OCI-LY1 (cell line): Measurements from ENCODE around the gene YTHDC1.

Source experiments
- H2AFZ ChIP-seq: fragments of 200-600 bp; sonication (generic), shearing (Covaris generic); 2 replicates; pipeline ENCODE4 v1.6.0; 2014; ENCODE audit warnings: antibody characterized with exemption, mild to moderate bottlenecking, low read length
- H3F3A ChIP-seq: fragments of 200-600 bp; sonication (generic), shearing (Covaris generic); 2 replicates; pipeline ENCODE4 v1.6.0; 2014; ENCODE audit warnings: mild to moderate bottlenecking, antibody characterized with exemption, low read length, moderate library complexity; ENCODE audit not compliant: insufficient read depth
- H3K27ac ChIP-seq: fragments of 200-600 bp; sonication (generic); 2 replicates; pipeline ENCODE4 v1.5.1; 2014; ENCODE audit warnings: low read length, mixed run types, mild to moderate bottlenecking, low read depth; ENCODE audit not compliant: poor library complexity, severe bottlenecking
- H3K27me3 ChIP-seq: fragments of 200-600 bp; sonication (generic); 2 replicates; pipeline ENCODE4 v1.6.0; 2014; ENCODE audit warnings: antibody characterized with exemption, mild to moderate bottlenecking, low read length, moderate library complexity; ENCODE audit not compliant: insufficient read depth
- H3K36me3 ChIP-seq: fragments of 200-600 bp; sonication (generic); 2 replicates; pipeline ENCODE4 v1.6.1; 2014; ENCODE audit warnings: mild to moderate bottlenecking, antibody characterized with exemption, low read length, moderate library complexity, mixed read lengths; ENCODE audit not compliant: insufficient read depth
- H3K4me1 ChIP-seq: fragments of 200-600 bp; sonication (generic); 2 replicates; pipeline ENCODE4 v1.5.1; 2014; ENCODE audit warnings: mild to moderate bottlenecking, low read length, moderate library complexity; ENCODE audit not compliant: insufficient read depth, severe bottlenecking
- H3K4me2 ChIP-seq: fragments of 200-600 bp; sonication (generic), shearing (Covaris generic); 2 replicates; pipeline ENCODE4 v1.6.1; 2014; ENCODE audit warnings: low read length
- H3K4me3 ChIP-seq: fragments of 200-600 bp; sonication (generic); 2 replicates; pipeline ENCODE4 v1.5.1; 2014; ENCODE audit warnings: low read length, low read depth, mild to moderate bottlenecking, mixed read lengths; ENCODE audit not compliant: poor library complexity, severe bottlenecking
- H3K79me2 ChIP-seq: fragments of 200-600 bp; shearing (Covaris generic); 2 replicates; pipeline ENCODE4 v1.6.1; 2016; ENCODE audit warnings: mixed run types, low read length, mixed read lengths; ENCODE audit not compliant: insufficient read depth
- H3K9ac ChIP-seq: fragments of 200-600 bp; sonication (generic), shearing (Covaris generic); 2 replicates; pipeline ENCODE4 v1.6.1; 2014; ENCODE audit warnings: mild to moderate bottlenecking, low read length, mixed read lengths
- H3K9me2 ChIP-seq: fragments of 200-600 bp; sonication (generic), shearing (Covaris generic); 2 replicates; pipeline ENCODE4 v1.6.1; 2014; ENCODE audit warnings: low read depth, mild to moderate bottlenecking, low read length, mixed read lengths
- H3K9me3 ChIP-seq: fragments of 200-600 bp; shearing (Covaris generic); 2 replicates; pipeline ENCODE4 v1.6.1; 2014; ENCODE audit warnings: low read length, mixed read lengths
- H4K20me1 ChIP-seq: fragments of 200-600 bp; sonication (generic), shearing (Covaris generic); 2 replicates; pipeline ENCODE4 v1.6.0; 2016; ENCODE audit warnings: mild to moderate bottlenecking, low read length; ENCODE audit not compliant: insufficient read depth
- EZH2 ChIP-seq: fragments of 200-600 bp; sonication (generic), shearing (Covaris generic); IDR thresholded peaks from 2 replicates; pipeline ENCODE4 v1.8.0; 2017; ENCODE audit warnings: borderline replicate concordance, mixed run types, mild to moderate bottlenecking, antibody characterized with exemption, low read length, moderate library complexity, mixed read lengths
- TF ChIP-seq, protein P1 (sequence below): fragments of 200-600 bp; sonication (generic), shearing (Covaris generic); IDR thresholded peaks from 2 replicates; pipeline ENCODE4 v1.5.1; 2017; ENCODE audit warnings: mild to moderate bottlenecking, antibody characterized with exemption, low read length, moderate library complexity, mixed read lengths

YTHDC1 gene

DNA sequence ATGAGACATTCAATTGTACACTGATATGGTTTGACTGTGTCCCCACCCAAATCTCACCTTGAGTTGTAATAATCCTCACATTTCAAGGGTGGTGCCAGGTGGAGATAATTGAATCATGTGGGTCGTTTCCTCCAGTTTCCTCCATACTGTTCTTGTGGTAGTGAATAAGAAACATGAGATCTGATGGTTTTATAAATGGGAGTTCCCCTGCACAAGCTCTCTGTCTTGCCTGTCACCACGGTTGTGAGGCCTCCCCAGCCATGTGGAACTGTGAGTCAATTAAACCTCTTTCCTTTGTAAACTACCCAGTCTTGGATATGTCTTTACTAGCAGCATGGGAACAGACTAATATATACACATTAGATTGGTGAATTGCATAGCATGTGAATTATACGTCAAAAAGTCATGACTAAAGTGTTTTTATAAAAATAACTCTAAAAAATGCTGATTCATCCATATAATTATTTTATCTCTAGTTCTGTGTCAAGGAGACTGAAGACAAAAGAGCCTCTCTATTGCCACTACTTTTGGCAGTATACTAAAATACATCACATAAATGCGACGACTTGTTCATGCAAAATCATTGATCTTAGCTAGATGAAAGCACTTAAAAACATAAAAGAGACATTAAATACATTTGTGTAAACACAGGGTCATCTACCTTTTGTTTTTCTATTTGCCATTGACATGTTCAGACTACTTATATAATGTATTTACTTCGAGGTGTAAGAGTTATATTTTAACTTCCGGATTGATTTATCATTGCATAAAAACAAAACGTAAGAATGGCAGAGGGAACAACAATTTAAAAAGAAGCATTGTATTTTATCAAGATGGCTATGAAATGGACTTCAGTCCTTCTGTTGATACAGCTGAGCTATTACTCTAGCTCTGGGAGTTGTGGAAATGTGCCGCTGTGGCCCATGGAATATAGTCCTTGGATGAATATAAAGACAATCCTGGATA is 50.1 kb downstream of the YTHDC1 start:
- H2AFZ ChIP-seq: no peak overlapping the region
- H3K4me3 ChIP-seq: no peak overlapping the region
- no peak overlapping the region for H3K27ac ChIP-seq
- no peaks in the 10 kb centered on the region for H3F3A ChIP-seq
- no peaks in the 10 kb centered on the region for H3K36me3 ChIP-seq
- no peak overlapping the region for H3K9ac ChIP-seq
- H3K79me2 ChIP-seq: no peaks in the 10 kb centered on the region
- TF ChIP-seq, protein P1, sequence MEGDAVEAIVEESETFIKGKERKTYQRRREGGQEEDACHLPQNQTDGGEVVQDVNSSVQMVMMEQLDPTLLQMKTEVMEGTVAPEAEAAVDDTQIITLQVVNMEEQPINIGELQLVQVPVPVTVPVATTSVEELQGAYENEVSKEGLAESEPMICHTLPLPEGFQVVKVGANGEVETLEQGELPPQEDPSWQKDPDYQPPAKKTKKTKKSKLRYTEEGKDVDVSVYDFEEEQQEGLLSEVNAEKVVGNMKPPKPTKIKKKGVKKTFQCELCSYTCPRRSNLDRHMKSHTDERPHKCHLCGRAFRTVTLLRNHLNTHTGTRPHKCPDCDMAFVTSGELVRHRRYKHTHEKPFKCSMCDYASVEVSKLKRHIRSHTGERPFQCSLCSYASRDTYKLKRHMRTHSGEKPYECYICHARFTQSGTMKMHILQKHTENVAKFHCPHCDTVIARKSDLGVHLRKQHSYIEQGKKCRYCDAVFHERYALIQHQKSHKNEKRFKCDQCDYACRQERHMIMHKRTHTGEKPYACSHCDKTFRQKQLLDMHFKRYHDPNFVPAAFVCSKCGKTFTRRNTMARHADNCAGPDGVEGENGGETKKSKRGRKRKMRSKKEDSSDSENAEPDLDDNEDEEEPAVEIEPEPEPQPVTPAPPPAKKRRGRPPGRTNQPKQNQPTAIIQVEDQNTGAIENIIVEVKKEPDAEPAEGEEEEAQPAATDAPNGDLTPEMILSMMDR: no peak
- no peak for TF ChIP-seq EZH2
- H3K9me2 ChIP-seq: no peaks in the 10 kb centered on the region
- no peaks in the 10 kb centered on the region for H3K9me3 ChIP-seq
- H3K27me3 ChIP-seq: no peaks in the 10 kb centered on the region; the same call in 1 of the 2 replicates
- no peaks in the 10 kb centered on the region for H3K4me1 ChIP-seq
- H3K4me2 ChIP-seq: no peak overlapping the region
- no peaks in the 10 kb centered on the region for H4K20me1 ChIP-seq

DNA sequence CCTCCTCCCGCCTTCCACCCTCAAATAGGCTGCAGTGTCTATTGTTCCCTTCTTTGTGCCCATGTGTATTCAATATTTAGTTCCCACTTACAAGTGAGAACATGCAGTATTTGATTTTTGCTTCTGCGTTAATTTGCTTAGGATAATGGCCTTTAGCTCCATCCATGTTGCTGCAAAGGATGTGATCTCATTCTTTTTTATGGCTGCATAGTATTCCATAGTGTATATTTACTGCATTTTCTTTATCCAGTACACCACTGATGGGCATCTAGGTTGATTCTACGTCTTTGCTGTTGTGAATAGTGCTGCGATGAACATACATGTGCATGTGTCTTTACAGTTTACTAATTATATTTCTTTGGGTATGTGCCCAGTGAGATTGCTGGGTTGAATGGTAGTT is 52.8 kb downstream of the YTHDC1 start:
- H3K9ac ChIP-seq: no peak overlapping the region
- H3K4me2 ChIP-seq: no peak overlapping the region
- no peaks in the 10 kb centered on the region for H3F3A ChIP-seq
- H3K27ac ChIP-seq: no peak overlapping the region
- H4K20me1 ChIP-seq: no peaks in the 10 kb centered on the region
- H2AFZ ChIP-seq: no peak overlapping the region
- TF ChIP-seq EZH2: no peak
- TF ChIP-seq, protein P1: no peak
- no peaks in the 10 kb centered on the region; the same call in 1 of the 2 replicates for H3K27me3 ChIP-seq
- no peaks in the 10 kb centered on the region for H3K4me1 ChIP-seq
- no peak overlapping the region for H3K4me3 ChIP-seq
- no peaks in the 10 kb centered on the region for H3K9me3 ChIP-seq
- no peaks in the 10 kb centered on the region for H3K36me3 ChIP-seq
- no peaks in the 10 kb centered on the region for H3K9me2 ChIP-seq
- no peaks in the 10 kb centered on the region for H3K79me2 ChIP-seq

DNA sequence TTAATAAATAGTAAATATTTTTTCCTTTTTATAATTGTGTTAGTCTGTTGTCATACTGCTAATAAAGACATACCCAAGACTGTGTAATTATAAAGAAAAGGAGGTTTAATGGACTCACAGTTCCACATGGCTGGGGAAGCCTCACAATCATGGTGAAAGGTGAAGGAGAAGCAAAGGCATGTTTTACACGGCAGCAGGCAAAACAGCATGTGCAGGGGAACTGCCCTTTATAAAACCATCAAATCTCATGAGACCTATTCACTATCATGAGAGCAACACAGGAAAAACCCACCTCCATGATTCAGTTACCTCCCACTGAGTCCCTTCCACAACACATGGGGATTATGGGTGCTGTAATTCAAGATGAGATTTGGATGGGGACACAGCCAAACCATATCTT is 58.6 kb downstream of the YTHDC1 start:
- Histone ChIP-seq H3K27ac (no peak overlapping the region), H3K27me3 (no peaks in the 10 kb centered on the region; the same call in 1 of the 2 replicates), H4K20me1 (no peaks in the 10 kb centered on the region), H3K9me3 (no peaks in the 10 kb centered on the region), H3K9me2 (no peaks in the 10 kb centered on the region), H3K36me3 (no peaks in the 10 kb centered on the region), H3F3A (no peaks in the 10 kb centered on the region), H3K4me1 (no peaks in the 10 kb centered on the region), H3K9ac (no peak overlapping the region), H3K79me2 (no peaks in the 10 kb centered on the region), H2AFZ (no peak overlapping the region), H3K4me3 (no peak overlapping the region), H3K4me2 (no peak overlapping the region)
- TF ChIP-seq, protein P1: no peak
- TF ChIP-seq EZH2: no peak
